Skeletal muscle tissue (tissue), 4 donors: Measurements from ENCODE around the gene LAG3. TPM values are rescaled to one million over a fixed set of nuclear protein-coding genes. Genes with fewer than 3 reads are reported as not detected.

Experiments
- H3K27ac ChIP-seq: one replicate; pipeline ENCODE4 v1.7.0; 2013; ENCODE audit warnings: mild to moderate bottlenecking, low read depth, low read length, inconsistent platforms
- H3K27me3 ChIP-seq, 3 donors: one replicate each; pipeline ENCODE4 v1.7.0; 2013; ENCODE audit warnings: low read length in 3 of 3; ENCODE audit not compliant: control insufficient read depth in 3 of 3, insufficient read depth in 3 of 3
- H3K36me3 ChIP-seq, 3 donors: one replicate each; pipeline ENCODE4 v1.7.0; 2013; ENCODE audit warnings: low read length in 3 of 3; ENCODE audit not compliant: control insufficient read depth in 3 of 3, insufficient read depth in 3 of 3
- H3K4me1 ChIP-seq, 3 donors: one replicate each; pipeline ENCODE4 v1.7.0; 2013; ENCODE audit warnings: low read length in 3 of 3, mild to moderate bottlenecking in 3 of 3; ENCODE audit not compliant: control insufficient read depth in 3 of 3, insufficient read depth in 3 of 3
- H3K4me3 ChIP-seq, 3 donors: one replicate each; pipeline ENCODE4 v1.7.0; 2013; ENCODE audit warnings: low read length in 3 of 3
- H3K9ac ChIP-seq, 3 donors: one replicate each; pipeline ENCODE4 v1.7.0; 2013; ENCODE audit warnings: low read length in 3 of 3, mild to moderate bottlenecking in 3 of 3, moderate library complexity in 2 of 3, low read depth in 1 of 3
- H3K9me3 ChIP-seq, 3 donors: one replicate each; pipeline ENCODE4 v1.7.0; 2013; ENCODE audit warnings: low read length in 3 of 3; ENCODE audit not compliant: control insufficient read depth in 3 of 3
- total RNA-seq: library from RNA; depleted of rRNA; stranded (reverse); fragments of >200 nt; gene quantifications from one replicate; pipeline ENCODE4 v1.2.3, GENCODE V29; 2014
- donor health status: Osteomylitis.

Gene LAG3
- total RNA-seq, 1 donor from 2014 or later: not detected

- H3K36me3 ChIP-seq: peaks cover 0 to 7% (median 2%) of the 10 kb centered on the region in 3 donors
- H3K4me3 ChIP-seq: no peak overlapping the region
- H3K9me3 ChIP-seq: no peaks in the 10 kb centered on the region
- no peak overlapping the region for H3K9ac ChIP-seq
- peaks cover 23 to 35% (median 26%) of the 10 kb centered on the region in 3 donors for H3K4me1 ChIP-seq
- H3K27ac ChIP-seq: no peak overlapping the region
- peaks cover 0 to 3% (median 0%) of the 10 kb centered on the region in 3 donors for H3K27me3 ChIP-seq
These were observed 1.7 kb upstream of the LAG3 start for GRCh38 chr12:6770600-6770999.

GRCh38 chr12:6771091-6771495 lies 1.2 kb upstream of the LAG3 start:
- Histone ChIP-seq H3K9me3 (no peaks in the 10 kb centered on the region), H3K4me1 (peaks cover 22 to 31% (median 22%) of the 10 kb centered on the region in 3 donors), H3K27ac (no peak overlapping the region), H3K27me3 (no peaks in the 10 kb centered on the region), H3K9ac (no peak overlapping the region), H3K4me3 (no peak overlapping the region), H3K36me3 (peaks cover 0 to 7% (median 2%) of the 10 kb centered on the region in 3 donors)

- Histone ChIP-seq H3K27ac (no peak overlapping the region), H3K9ac (no peak overlapping the region), H3K36me3 (peaks cover 0 to 7% (median 2%) of the 10 kb centered on the region in 3 donors), H3K4me1 (peaks cover 22 to 31% (median 22%) of the 10 kb centered on the region in 3 donors), H3K9me3 (no peaks in the 10 kb centered on the region), H3K27me3 (no peaks in the 10 kb centered on the region), H3K4me3 (no peak overlapping the region)
These were observed 600 bp upstream of the LAG3 start for GRCh38 chr12:6771509-6772330.

GRCh38 chr12:6772726-6773589 lies 638 bp downstream of the LAG3 start:
- H3K27ac ChIP-seq: no peak overlapping the region
- no peak overlapping the region for H3K9ac ChIP-seq
- peaks cover 0 to 7% (median 2%) of the 10 kb centered on the region in 3 donors for H3K36me3 ChIP-seq
- no peaks in the 10 kb centered on the region for H3K27me3 ChIP-seq
- no peak overlapping the region for H3K4me3 ChIP-seq
- peaks cover 19 to 29% (median 23%) of the 10 kb centered on the region in 3 donors for H3K4me1 ChIP-seq
- no peaks in the 10 kb centered on the region for H3K9me3 ChIP-seq

- Histone ChIP-seq H3K36me3 (peaks cover 0 to 7% (median 2%) of the 10 kb centered on the region in 3 donors), H3K4me1 (peaks cover 19 to 29% (median 23%) of the 10 kb centered on the region in 3 donors), H3K27ac (no peak overlapping the region), H3K9ac (no peak overlapping the region), H3K4me3 (no peak overlapping the region), H3K27me3 (no peaks in the 10 kb centered on the region), H3K9me3 (no peaks in the 10 kb centered on the region)
These were observed 1.5 kb downstream of the LAG3 start for GRCh38 chr12:6773590-6774351.

GRCh38 chr12:6774499-6775062 lies 2.3 kb downstream of the LAG3 start:
- no peak overlapping the region for H3K27ac ChIP-seq
- H3K4me3 ChIP-seq: no peak overlapping the region
- no peaks in the 10 kb centered on the region for H3K27me3 ChIP-seq
- no peaks in the 10 kb centered on the region for H3K9me3 ChIP-seq
- H3K36me3 ChIP-seq: peaks cover 0 to 7% (median 2%) of the 10 kb centered on the region in 3 donors
- no peak overlapping the region for H3K9ac ChIP-seq
- H3K4me1 ChIP-seq: peaks cover 19 to 26% (median 22%) of the 10 kb centered on the region in 3 donors

- no peak overlapping the region for H3K4me3 ChIP-seq
- H3K4me1 ChIP-seq: peaks cover 19 to 26% (median 22%) of the 10 kb centered on the region in 3 donors
- peaks cover 0 to 5% (median 0%) of the 10 kb centered on the region in 3 donors for H3K36me3 ChIP-seq
- H3K27me3 ChIP-seq: no peaks in the 10 kb centered on the region
- H3K9me3 ChIP-seq: no peaks in the 10 kb centered on the region
- no peak overlapping the region for H3K9ac ChIP-seq
- H3K27ac ChIP-seq: no peak overlapping the region
These were observed 3.2 kb downstream of the LAG3 start for GRCh38 chr12:6775185-6776174.

- Histone ChIP-seq H3K27ac (no peak overlapping the region), H3K36me3 (no peaks in the 10 kb centered on the region), H3K4me3 (no peak overlapping the region), H3K9ac (no peak overlapping the region), H3K27me3 (no peaks in the 10 kb centered on the region), H3K9me3 (no peaks in the 10 kb centered on the region), H3K4me1 (peaks cover 13 to 18% (median 16%) of the 10 kb centered on the region in 3 donors)
These were observed 5.1 kb downstream of the LAG3 start for GRCh38 chr12:6777386-6777785.
